Fibroblast of skin of right quadriceps (primary cell): ENCODE measurements around the gene ANKRD28.

Experiments used
- DNase-seq: peaks from one replicate; pipeline ENCODE4 v3.0.0-alpha.2; 2013

The ANKRD28 gene

DNA sequence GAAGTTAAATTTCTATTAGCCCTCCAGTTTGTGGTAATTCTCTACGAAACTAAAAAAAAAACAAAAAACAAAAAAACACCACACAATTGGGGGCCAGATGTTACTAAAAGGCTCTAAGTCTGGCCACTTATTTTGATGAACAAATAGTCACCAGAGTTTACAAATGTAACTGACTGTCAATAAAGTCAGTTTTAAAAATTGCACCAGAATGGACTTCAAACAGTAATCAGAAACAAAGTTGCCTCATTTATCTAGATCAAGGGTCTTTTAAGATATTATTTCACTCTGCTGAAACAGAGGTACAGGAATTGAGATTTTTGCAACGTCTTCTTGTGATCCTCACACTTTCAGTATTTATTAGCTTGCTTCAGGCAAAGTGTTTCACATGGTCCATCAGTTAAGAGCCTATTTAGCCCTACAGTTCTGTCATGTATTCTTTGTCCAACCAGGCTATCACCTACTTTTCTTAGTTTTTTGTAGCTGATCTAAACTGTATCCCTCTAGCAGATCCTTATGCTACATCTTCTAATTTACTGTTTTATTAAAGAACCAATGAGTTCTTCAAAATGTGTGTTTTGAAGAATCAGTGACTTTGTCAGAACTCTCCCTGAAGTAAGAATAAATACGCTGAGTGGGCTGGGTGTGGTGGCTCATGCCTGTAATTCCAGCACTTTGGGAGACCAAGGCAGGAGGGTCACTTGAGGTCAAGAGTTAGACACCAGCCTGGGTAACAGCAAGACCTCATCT, 74.7 kb downstream of the ANKRD28 start:
- DNase-seq = no peak

DNA sequence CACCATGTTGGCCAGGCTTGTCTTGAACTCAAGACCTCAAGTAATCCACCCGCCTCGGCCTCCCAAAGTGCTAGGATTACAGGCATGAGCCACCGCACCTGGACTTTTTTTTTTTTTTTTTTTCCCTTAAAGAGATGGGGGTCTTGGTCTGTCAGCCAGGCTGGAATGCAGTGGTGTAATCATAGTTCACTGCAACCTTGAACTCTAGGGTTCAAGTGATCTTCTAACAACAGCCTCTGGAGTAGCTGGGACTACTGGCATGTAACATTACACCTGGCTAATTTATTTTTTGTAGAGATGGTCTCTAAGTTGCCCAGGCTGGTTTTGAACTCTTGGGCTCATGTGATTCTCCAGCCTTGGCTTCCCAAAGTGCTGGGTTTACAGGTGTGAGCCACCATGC, 81.6 kb downstream of the ANKRD28 start:
- no peak for DNase-seq

DNA sequence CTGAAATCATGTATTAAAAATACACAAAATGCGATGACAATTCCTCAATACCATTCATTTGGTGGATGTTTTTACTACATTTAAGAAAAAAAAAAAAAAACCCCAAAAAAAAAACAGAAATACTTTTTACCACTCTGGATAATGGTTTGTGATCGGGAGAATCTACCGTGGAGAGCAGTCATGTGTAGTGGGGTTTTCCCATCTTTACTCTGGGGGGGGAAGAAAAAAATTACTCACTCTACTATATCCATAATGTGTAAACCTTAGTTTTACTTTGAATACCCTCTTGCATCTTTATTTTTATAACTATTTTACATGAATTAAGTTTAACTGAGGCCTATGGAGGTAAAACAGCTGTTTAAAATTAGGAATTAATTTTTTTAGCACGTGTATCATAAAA, 83.3 kb downstream of the ANKRD28 start:
- no peak for DNase-seq

DNA sequence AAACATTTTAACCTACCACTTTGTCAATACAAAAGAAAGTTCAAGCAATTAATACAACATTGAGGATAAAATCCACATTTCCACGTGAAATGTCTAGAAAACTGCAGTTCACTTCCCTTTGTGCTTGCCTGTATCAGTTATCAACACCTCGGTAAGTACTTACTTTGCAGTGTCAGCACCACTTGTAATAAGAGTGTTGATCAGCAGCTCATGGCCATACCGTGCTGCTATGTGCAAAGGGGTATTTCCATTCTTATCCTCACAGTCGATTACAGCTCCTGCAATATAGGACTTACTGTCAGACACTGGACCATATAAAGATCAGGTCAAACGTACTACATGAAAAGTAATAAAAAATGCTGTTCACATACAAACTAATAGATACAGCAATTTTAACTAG, 84.4 kb downstream of the ANKRD28 start:
- DNase-seq = no peak

DNA sequence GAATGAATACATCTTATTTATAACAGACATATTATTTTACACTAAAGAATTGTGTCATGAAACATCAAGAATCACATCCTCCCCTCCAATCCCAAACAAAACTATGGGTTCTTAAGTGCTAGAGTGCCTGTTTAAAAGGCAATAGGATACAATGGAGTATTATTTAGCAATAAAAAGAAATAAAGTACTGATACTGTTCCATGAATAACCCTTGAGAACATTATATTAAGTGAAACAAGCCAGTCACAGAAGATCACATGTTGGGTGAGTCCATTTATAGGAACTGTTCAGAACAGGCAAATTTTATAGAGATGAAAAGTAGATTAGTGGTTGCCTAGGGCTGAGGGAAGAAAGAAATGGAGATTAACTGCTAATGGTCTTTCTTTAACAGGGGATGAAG, 86.5 kb downstream of the ANKRD28 start:
- DNase-seq = no peak

DNA sequence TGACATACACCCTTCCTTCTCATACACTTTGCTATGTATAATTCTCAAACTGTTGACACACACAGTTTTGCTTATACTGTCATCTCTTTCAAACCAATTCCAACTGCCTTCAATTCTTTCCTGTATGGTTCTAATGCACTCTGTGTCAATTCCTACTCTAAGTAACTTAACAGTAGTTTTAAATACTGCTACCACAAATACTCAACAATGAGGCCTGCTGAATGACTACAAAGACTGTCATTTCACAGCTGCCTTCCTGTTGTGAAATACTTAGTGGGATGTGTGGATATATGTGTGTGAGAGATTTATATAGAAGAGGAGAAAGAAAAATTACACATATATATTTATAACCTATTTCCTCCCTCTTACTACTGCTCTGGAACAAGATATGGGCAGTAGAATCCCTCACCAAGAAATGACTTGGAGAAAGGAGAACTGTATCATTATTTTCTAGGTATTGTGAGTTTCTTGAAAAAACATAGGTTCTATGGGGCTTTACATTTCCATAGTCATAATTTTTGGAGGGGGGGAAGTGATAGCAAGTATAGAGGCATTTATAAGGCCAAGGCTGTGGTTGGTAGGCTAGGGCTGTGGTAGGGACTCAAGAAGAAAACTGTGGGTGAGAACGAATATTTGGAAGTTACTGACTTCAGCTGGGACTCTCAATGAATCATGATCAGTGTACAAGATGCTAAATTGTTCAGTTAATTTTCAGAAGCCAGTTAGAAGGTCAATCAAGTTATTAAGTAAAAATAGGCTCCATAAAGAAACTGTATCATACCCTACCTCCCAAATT, 88.7 kb downstream of the ANKRD28 start:
- peak; percentile 77 for DNase-seq

DNA sequence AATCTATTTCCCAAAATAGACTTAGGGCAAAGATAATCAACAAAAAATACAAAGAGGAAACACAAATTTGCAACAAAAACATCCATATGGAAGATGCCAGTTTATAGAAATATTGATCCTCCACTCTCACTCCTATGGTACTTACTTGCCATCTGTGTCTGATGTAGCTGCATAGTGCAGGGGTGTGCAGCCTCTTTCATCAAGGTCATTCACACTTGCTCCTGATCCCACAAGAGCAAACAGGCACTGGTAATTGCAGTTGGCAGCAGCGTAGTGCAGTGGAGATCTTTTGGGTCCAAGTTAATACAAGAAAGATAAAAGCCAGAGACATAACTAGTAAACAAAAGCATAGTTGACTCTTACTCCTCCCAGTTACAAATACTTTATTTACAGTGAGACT, 90.0 kb downstream of the ANKRD28 start:
- DNase-seq = no peak

DNA sequence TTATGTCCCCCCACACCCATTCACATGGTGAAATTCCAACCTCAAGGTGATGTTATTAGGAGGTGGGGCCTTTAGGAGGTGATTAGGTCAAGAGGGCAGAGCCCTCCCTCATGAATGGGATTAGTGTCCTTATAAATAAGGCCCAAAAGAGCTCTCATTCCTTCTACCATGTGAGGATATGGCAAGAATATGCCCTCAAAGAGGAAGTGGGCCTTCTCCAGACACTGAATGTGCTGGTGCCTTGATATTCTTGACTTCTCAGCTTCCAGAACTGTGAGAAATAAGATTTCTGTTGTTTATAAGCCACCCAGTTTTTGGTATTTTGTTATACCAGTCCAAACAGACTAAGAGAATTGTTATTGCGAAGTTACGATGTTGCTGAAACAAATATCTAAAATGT, 94.4 kb downstream of the ANKRD28 start:
- no peak for DNase-seq

DNA sequence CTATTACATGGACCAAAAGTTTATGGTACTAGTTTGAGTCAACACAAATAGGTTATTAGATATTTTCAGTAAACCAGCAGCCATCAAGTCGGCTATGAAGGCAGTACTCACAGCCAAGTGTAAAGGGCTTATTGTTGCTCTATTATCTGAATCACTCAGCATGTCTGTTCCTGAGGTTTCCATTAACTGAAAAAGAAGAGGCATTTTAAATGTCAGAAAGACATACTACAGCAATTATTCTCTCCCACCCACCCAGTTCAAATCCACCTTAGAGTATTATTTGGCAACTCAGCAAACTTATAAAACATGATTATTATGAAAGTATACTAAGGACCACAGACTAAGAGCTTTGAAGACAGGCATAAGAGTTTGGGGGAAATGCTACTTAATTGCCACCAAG, 103.2 kb downstream of the ANKRD28 start:
- no peak for DNase-seq

DNA sequence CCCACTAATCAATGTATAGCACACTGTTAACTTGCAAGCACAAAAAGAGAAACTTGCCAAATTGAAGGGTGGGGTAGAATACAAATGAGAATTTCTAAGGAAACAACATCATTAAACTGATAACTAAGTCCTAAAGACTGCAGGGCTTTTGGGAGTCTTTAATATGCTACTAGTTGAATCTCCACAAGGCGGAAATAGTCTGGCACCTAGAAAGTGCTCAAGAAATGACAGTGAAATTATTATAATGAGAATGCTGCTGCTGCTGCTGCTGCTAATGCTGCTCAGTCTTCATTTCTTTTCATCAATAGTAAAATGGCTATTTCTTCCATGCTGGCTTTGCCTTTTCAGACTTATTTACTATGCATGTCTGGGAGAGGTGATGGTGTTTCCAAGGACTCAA, 104.4 kb downstream of the ANKRD28 start:
- no peak for DNase-seq

DNA sequence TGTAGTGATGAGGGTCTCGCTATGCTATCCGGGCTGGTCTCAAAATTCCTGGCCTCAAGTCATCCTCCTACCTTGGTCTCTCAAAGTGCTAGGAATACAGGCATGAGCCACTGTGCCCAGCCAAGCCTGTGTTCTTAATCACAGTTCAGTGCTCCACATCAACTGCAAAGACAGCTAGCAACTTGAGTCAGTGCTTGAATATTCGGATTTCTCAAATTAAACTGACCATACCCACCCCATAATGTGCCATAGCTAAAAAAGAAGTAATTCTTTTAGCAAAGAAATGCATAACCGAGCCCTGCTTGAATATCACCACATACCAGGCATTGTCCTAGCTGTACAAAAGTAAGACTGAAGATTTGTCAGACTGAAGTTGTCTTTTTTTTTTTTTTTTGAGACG, 107.0 kb downstream of the ANKRD28 start:
- no peak for DNase-seq

DNA sequence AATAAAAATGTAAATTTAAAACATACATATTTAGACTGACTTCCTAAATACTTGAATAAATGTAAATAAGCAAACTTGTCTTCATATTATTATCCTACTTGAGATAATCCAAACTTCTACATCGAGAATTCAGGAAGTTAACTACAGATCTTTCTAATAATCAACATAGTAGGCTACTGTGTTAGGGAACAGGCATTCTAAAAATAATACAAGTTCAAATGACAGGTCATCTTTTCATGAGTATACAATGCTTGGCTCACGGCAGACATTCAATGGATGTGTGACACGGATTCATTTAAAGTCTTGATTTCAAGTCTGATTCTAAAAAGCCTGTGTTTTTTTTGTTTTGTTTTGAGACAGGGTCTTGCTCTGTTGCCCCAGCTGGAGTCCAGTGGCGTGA, 107.5 kb downstream of the ANKRD28 start:
- DNase-seq = no peak

DNA sequence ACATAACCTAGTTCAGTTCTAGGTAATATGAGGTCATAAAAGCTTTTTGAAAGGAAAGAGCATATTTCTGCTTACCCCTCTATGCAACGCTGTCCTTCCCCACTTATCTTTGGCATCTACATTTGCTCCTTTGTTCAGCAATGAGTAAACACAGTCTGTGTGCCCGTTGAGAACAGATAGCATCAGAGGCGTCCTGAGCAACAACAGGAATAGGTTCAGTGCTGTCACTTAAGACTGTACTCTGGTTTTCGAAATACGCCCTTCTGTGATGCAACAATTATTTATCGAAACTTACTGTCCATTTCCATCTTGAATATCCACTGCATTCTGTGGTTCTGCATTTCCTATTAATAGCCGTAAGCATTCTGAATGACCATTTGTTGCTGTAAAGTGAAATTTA, 111.9 kb downstream of the ANKRD28 start:
- no peak for DNase-seq

DNA sequence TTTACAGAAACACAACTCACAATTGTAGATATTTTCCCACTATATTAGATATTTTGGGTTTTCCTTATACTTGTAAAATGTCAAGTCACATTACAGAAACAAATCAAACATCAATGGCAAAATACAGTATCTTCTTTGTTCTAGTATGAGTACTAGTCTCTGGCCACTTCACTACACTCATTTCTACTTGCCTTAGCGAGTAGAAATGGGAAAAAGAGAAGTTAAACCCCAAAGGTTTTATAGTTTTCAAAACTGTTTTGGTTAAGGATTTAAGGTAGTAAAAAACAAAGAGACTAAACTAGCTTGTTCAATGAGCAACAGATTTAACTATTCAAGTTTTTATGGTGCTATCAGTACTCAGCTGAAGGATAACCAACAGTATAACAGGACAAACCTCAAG, 114.5 kb downstream of the ANKRD28 start:
- no peak for DNase-seq

DNA sequence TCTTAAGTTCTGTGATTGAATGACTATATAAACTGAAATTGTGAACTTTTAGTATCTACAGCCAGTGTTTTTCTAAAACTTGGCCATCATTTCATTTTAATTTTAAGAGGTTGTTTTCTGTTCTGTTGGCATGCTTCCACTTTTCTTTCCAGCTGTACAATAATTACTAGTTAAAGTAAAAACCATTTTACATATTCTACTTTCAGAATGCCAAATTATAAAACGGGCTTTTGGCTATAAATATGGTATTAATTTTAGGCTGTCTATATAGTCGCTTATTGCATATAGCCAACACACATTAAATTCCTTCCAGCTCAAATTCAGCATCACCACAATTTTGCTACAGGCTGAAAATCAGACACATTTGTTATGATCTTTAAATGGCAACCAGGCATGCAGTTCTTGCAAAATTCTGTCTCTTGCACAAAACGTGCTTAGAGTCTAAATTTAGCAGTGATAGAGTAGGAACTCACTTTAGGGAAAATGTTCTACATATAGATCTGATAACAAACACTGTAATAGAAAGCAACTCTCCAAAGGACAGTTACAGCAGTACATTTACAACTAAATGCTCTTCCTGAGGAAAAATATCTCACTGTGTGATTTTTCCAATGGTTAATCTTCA, 115.1 kb downstream of the ANKRD28 start:
- DNase-seq = peak; percentile 65

DNA sequence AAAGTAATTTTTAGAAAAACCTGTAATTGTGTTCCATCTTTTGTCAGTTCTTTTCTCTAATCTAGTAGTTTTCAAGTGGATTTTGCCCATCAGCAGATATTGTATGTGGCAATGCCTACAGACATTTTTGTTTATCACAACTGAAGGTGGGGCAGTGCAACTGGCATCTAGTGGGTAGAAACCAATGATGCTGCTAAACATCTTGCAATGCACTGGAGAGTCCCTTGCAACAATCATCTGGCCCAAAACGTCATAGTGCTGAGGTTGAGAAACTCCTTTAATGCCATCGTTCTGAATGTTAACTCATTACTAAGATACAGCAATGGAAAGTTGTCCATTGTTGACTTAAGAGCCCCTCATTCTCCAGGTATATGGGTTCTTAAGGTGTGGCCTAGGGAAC, 116.1 kb downstream of the ANKRD28 start:
- DNase-seq = no peak

DNA sequence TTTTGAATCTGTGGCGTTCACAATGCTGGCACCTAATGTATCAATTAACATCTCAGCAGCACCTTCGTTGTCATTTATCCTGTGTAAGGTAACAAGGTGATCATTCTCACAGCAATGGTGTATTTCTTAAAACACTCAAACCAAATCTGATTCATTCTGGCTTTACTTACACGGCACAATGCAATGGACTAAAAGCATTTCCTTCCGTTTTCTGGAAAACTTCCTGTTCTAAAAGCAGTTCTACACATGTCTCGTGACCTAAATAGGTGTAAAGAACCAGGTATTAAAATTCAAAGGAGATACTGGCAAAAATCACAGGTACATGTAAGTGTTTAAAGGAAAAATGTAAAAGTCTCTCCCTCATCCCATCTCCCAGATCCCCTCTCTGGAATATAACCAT, 118.5 kb downstream of the ANKRD28 start:
- DNase-seq = no peak

DNA sequence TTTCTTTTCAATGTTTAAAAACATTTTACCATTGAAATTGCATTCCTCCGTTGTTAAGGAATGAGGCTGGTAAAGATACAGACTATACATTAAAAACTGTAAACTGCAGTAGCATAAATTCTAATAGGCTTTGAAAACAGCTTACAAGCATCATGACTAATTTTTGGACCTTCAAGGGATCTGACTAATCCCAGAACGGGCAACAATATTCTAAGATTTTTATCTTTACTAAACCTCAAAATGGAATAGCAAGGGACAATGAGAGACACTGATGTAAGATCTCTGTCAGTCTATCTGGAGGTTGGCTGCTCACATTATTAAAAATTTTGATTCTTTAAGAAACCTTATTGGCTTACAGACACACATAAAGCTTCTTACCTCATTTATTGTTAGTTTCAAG, 121.5 kb downstream of the ANKRD28 start:
- DNase-seq = peak; percentile 27

DNA sequence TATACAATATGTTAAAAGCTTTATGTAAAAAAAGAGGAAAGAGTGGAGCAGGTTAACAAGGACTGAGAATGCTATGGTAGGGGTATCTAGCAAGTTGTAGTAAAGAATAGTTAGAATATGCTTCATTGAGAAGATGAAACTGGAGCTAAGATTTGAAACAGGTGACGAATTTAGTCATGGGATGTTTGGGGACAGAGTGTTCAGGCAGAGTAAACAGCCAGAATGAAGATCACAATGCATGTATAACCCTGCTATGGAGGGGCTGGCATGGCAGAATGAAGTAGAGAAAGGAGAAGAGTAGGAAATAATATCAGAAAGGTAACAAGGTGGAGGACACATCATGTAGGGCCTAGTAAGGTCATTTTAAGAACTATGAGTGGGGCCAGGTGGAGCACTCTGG, 124.2 kb downstream of the ANKRD28 start:
- DNase-seq = no peak

DNA sequence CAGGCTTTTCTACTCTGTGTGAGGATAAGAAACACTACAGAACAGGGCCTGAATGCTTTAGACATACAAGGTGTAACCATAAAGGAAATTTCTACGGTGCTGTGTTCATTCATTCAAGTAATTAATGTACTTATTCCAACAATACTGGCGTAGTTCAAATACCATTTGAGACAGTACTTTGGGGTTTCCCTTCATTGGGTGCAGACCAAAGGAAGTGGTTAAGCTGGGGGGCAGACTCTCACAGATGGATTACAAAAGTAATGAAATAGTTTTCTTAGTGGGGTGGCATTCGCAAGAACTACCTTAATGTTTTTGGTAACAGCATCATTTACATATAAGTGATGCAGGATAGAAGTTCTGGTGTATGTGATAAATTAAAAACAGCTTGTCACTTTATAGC, 130.3 kb downstream of the ANKRD28 start:
- DNase-seq = no peak

DNA sequence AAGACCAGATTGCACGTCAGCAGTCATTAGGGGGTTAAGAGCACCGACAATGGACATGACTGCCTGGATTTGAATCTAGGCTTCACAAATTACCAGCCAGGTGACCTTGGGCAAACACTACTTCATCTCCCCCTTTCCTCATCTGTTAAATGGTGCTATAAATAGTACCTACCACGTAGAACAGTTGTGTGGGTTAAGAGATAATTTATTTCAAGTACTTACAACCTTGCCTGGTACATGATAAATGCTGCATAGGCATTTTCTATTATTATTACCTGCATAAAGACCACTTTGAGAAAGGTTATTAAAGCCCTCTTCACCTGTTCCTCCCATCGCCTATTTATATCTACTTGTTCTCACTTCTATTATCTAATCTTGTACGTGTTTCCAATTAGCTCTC, 131.5 kb downstream of the ANKRD28 start:
- no peak for DNase-seq

DNA sequence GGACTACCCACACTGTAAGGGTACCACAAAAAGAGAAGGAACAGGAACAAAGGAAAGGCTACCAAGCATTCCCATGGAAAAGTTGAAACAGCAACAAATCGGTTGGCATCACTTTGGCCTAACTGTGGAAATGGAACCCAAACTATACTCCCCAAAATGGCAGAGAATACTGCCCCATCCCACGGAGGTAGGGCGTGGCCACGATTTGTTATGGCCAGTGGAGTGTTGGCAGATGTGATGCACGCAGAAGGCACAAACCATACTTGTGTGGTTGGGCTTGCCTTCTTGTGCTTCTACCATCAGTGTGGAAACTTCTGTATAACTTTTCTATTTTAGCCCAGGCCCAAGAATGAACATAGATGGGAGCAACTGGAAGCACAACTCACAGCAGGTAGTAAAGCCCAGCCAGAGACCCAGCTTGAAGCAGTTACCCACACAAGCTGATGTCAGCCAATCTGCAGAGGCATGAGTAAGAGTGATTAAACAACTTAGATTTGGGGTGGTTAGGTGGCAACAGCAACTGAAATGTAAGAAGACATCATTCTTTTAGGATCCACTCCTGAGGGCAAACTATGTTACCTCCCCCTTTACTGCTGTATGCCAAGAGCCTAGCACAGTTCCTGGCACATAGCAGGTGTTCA, 132.1 kb downstream of the ANKRD28 start:
- DNase-seq = no peak

DNA sequence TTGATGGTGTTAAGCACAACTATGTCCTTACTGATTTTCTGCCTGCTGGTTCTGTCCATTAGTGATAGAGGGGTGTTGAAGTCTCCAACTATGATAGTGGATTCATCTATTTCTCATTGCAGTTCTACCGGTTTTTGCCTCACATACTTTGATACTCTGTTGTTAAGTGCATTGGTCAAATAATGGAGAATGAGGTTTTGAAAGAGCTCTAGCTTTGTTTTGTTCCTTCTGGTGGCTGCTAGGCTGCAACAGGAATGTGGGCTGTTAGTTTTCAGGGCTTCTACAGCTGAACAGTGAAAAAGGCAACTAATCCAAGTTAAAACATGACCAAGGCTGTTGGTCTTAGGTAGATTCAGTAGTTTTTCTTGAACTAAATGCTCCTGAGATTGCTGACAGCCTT, 133.6 kb downstream of the ANKRD28 start:
- DNase-seq = no peak
